Prostate gland (tissue), 2 donors: ENCODE data around the gene DNLZ.

Experiments used
- POLR2A ChIP-seq: fragments of 450-650 bp; IDR thresholded peaks from one replicate; pipeline ENCODE4 v1.6.1; 2016; ENCODE audit warnings: antibody characterized with exemption, mild to moderate bottlenecking
- POLR2AphosphoS5 ChIP-seq: sonication (generic); formaldehyde crosslinking; IDR thresholded peaks from one replicate; pipeline ENCODE4 v1.6.1; 2017; ENCODE audit warnings: antibody characterized with exemption
- TF ChIP-seq, protein P1 (sequence below), 4 experiments: fragments of 200-600 bp in 2 of 4; fragments of 450-650 bp in 2 of 4; sonication (generic) in 2 of 4; IDR thresholded peaks; 1 replicate in 3 of 4; 2 replicates in 1 of 4; pipeline ENCODE4 v1.5.1; 2016 to 2019; ENCODE audit warnings: antibody characterized with exemption in 4 of 4, mild to moderate bottlenecking in 2 of 4, moderate library complexity in 2 of 4

DNA sequence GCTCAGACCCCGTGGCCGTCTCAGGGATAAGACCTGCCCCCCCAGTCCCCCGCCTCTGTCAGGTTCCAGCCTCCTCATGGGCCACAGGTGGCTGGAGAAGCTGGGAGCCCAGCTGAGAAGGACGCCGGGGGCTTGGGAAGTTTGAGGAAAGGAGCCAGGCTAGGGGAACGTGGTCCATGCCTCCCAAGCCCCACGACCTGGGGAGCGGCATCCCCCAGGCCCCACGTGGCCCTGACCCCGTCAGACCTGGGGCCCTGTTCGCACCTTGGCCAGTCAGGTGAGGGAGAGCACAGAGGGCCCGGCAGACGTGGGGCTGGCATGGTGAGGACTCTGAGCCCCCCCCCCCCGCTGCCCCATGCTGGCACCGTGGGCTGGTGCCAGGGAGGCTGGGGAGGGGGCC is 32.5 kb downstream of the DNLZ start:
- no peak for TF ChIP-seq POLR2AphosphoS5
- no peak for TF ChIP-seq POLR2A
- TF ChIP-seq, protein P1, sequence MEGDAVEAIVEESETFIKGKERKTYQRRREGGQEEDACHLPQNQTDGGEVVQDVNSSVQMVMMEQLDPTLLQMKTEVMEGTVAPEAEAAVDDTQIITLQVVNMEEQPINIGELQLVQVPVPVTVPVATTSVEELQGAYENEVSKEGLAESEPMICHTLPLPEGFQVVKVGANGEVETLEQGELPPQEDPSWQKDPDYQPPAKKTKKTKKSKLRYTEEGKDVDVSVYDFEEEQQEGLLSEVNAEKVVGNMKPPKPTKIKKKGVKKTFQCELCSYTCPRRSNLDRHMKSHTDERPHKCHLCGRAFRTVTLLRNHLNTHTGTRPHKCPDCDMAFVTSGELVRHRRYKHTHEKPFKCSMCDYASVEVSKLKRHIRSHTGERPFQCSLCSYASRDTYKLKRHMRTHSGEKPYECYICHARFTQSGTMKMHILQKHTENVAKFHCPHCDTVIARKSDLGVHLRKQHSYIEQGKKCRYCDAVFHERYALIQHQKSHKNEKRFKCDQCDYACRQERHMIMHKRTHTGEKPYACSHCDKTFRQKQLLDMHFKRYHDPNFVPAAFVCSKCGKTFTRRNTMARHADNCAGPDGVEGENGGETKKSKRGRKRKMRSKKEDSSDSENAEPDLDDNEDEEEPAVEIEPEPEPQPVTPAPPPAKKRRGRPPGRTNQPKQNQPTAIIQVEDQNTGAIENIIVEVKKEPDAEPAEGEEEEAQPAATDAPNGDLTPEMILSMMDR (IDR thresholded peaks at IDR 0.05): no peak
